ENCODE results near the gene SH2B3. TPM values are rescaled to one million over a fixed set of nuclear protein-coding genes. Genes with fewer than 3 reads are reported as not detected.

Gene SH2B3
- total and polyA plus RNA-seq, 9 of the 15 experiments (the other 6 are each of a cell fraction or from before 2014, with no cell fraction given) = 10.8 to 75.3 (median 37.4) TPM

- TF ChIP-seq NR1H2 (CRISPR knock-in tag; IDR thresholded peaks at IDR 0.05) = no peak
- peak; percentile 82 for TF ChIP-seq ZNF121 (CRISPR knock-in tag; conservative IDR thresholded peaks at IDR 0.05)
- TF ChIP-seq HOXB6 (CRISPR knock-in tag; IDR thresholded peaks at IDR 0.05; ENCODE audit: borderline replicate concordance) = no peak
- no peak for TF ChIP-seq CBFA2T3 (IDR thresholded peaks at IDR 0.05)
- TF ChIP-seq ZNF239 (CRISPR knock-in tag; IDR thresholded peaks at IDR 0.05) = peak; percentile 90
- TF ChIP-seq BCOR (IDR thresholded peaks at IDR 0.05) = peak; percentile 27; the same call in 1 of the 2 replicates
- TF ChIP-seq FOXA1 (IDR thresholded peaks at IDR 0.05; ENCODE audit: borderline replicate concordance) = no peak
- TF ChIP-seq WHSC1 (IDR thresholded peaks at IDR 0.05; ENCODE audit: low read length) = no peak
- H2AFZ ChIP-seq (ENCODE audit: low read depth, low read length) = no peak overlapping the region
- ChIA-PET POLR2A (interaction anchor here (0.6 to 3.6 kb wide), 3 partner anchors 10 to 138 kb away, joined by 3 to 18 read pairs (median 3); no protein-coding TSS in a partner anchor), CTCF (ENCODE audit: low intra/inter-chr PET ratio) (no interaction called here)
- peak; percentile 42 for FAIRE-seq
- H3K9ac ChIP-seq (ENCODE audit: insufficient read depth in 1 of 2, low read depth in 2 of 2, low read length in 2 of 2) = no peak overlapping the region
- BruUV-seq (replicated peaks) = no TSS peak
- H3K36me3 ChIP-seq (ENCODE audit: control insufficient read depth, insufficient read depth, low read length) = peaks cover 91% of the 10 kb centered on the region; the same call in 2 of the 3 replicates
- 83% methylated on average over 7 of the region's 7 CpGs for WGBS (ENCODE audit: insufficient coverage, low coverage, missing lambda C conversion rate)
- H3K4me1 ChIP-seq (replicated peaks in 1 of 2; ENCODE audit: control insufficient read depth in 2 of 2, insufficient read depth in 2 of 2, low read length in 2 of 2) = peaks cover 23 to 45% of the 10 kb centered on the region in 2 experiments
- H3K27ac ChIP-seq (ENCODE audit: extremely low read depth, low read depth, low read length) = no peak overlapping the region
- H3K9me3 ChIP-seq (replicated peaks; ENCODE audit: control insufficient read depth, insufficient read depth, low read depth, low read length) = no peaks in the 10 kb centered on the region
- in situ Hi-C loops (cut with MboI) = no loop called here
- peaks cover 8% of the 10 kb centered on the region for H3K9me1 ChIP-seq (ENCODE audit: control insufficient read depth, insufficient read depth, low read length)
- no peaks in the 10 kb centered on the region for H3K27me3 ChIP-seq (ENCODE audit: control insufficient read depth in 2 of 2, insufficient read depth in 2 of 2, low read length in 2 of 2)
- H3K79me2 ChIP-seq (ENCODE audit: control insufficient read depth, insufficient read depth, low read length) = peaks cover 92% of the 10 kb centered on the region
- no peak overlapping the region for H3K4me3 ChIP-seq
- peaks cover 62% of the 10 kb centered on the region for H4K20me1 ChIP-seq (replicated peaks; ENCODE audit: control insufficient read depth, insufficient read depth, low read length)
- intact Hi-C loops (cut with micrococcal nuclease) = no loop called here
- no peak for DNase-seq (ENCODE audit: extremely low read depth in 1 of 4, low spot score in 3 of 4)
- no peak overlapping the region for H3K4me2 ChIP-seq (ENCODE audit: insufficient read depth, low read length)
- no peak for ATAC-seq
Measured at GRCh38 chr12:111441107-111441928, 35.6 kb downstream of the SH2B3 start.
